Hepatocyte (in vitro differentiated cells): ENCODE data around the gene CLEC12A.

Experiments used
- EZH2 ChIP-seq: fragments of 200-600 bp; sonication (generic); IDR thresholded peaks from 2 replicates; pipeline ENCODE4 v1.6.1; 2016; ENCODE audit warnings: antibody characterized with exemption, mild to moderate bottlenecking, borderline replicate concordance
- TF ChIP-seq, protein P1 (sequence below): fragments of 200-600 bp; sonication (generic); IDR thresholded peaks from 2 replicates; pipeline ENCODE4 v1.5.1; 2016; ENCODE audit warnings: antibody characterized with exemption, mild to moderate bottlenecking; ENCODE audit not compliant: poor library complexity

DNA sequence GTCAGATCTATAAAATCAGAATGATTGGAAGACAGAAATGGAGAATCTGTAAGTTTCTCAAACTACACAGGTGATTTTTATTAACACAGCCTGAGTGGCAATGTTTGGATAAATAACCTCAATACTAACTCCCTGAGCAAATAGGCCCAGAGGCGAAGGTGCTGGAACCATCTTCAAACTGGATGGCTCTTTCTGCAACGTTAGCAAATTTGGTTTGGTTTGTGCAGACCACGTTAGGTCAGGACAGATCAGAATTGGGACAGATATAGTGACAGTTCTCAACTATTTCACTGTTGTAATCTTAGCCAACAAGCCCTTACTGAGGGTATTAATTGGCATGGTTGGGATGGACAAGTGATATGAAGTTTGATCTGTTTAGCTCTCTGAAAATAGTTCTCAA, 50.1 kb downstream of the CLEC12A start:
- TF ChIP-seq, protein P1, sequence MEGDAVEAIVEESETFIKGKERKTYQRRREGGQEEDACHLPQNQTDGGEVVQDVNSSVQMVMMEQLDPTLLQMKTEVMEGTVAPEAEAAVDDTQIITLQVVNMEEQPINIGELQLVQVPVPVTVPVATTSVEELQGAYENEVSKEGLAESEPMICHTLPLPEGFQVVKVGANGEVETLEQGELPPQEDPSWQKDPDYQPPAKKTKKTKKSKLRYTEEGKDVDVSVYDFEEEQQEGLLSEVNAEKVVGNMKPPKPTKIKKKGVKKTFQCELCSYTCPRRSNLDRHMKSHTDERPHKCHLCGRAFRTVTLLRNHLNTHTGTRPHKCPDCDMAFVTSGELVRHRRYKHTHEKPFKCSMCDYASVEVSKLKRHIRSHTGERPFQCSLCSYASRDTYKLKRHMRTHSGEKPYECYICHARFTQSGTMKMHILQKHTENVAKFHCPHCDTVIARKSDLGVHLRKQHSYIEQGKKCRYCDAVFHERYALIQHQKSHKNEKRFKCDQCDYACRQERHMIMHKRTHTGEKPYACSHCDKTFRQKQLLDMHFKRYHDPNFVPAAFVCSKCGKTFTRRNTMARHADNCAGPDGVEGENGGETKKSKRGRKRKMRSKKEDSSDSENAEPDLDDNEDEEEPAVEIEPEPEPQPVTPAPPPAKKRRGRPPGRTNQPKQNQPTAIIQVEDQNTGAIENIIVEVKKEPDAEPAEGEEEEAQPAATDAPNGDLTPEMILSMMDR: no peak
- TF ChIP-seq EZH2: no peak
